BE2C (cell line): ENCODE data around the gene CTRB2.
A peak's percentile ranks its signal among the peaks of the same experiment; 100 is the strongest.

Experiments used
- DNase-seq: peaks from one replicate; pipeline ENCODE4 v3.0.0-alpha.2; 2020
- H3K27me3 ChIP-seq: fragments of 250-450 bp; sonication (Bioruptor Pico); 2 replicates; pipeline ENCODE4 v1.5.1; 2020; ENCODE audit warnings: mild to moderate bottlenecking
- H3K36me3 ChIP-seq: fragments of 250-450 bp; sonication (Bioruptor Pico); 2 replicates; pipeline ENCODE4 v1.5.1; 2020; ENCODE audit warnings: mild to moderate bottlenecking
- H3K4me1 ChIP-seq: fragments of 250-450 bp; sonication (Bioruptor Pico); 2 replicates; pipeline ENCODE4 v1.5.1; 2020
- H3K4me3 ChIP-seq: 2 replicates; pipeline ENCODE4 v1.5.1; 2011; ENCODE audit warnings: low read depth, low read length
- H3K9me3 ChIP-seq: fragments of 250-450 bp; sonication (Bioruptor Pico); 2 replicates; pipeline ENCODE4 v1.5.1; 2020
- CTCF ChIP-seq: IDR thresholded peaks from 2 replicates; pipeline ENCODE4 v1.5.1; 2012; ENCODE audit warnings: mild to moderate bottlenecking, low read depth, low read length

Gene CTRB2

GRCh38 chr16:75203667-75204409 is 3.1 kb downstream of the CTRB2 start:
- Histone ChIP-seq H3K4me3 (no peak overlapping the region), H3K9me3 (no peaks in the 10 kb centered on the region), H3K27me3 (no peaks in the 10 kb centered on the region), H3K36me3 (no peaks in the 10 kb centered on the region), H3K4me1 (no peaks in the 10 kb centered on the region)
- TF ChIP-seq CTCF = no peak
- no peak for DNase-seq

- Histone ChIP-seq H3K36me3 (no peaks in the 10 kb centered on the region), H3K9me3 (no peaks in the 10 kb centered on the region), H3K4me1 (no peaks in the 10 kb centered on the region), H3K27me3 (no peaks in the 10 kb centered on the region), H3K4me3 (no peak overlapping the region)
- no peak for DNase-seq
- TF ChIP-seq CTCF = no peak
Measured at GRCh38 chr16:75203096-75203495, 3.9 kb downstream of the CTRB2 start.

DNA sequence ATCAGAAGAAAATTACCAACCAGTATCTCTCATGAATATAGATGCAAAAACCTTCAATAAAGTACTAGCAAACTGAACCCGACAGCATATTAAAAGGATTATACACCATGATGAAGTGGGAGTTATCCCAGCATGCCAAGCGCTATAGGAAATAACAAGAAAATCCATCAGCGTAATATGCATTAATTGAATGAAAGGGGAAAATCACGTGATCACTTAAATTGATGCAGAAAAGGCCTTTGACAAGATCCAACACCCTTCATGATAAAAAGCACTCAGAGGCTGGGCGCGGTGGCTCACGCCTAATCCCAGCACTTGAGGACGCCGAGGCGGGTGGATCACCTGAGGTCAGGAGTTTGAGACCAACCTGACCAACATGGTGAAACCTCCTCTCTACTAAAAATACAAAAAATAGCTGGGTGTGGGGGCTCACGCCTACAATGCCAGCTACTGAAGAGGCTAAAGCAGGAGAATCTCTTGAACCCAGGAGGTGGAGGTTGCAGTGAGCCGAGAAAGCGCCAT is 4.8 kb downstream of the CTRB2 start:
- no peak for TF ChIP-seq CTCF
- Histone ChIP-seq H3K4me1 (no peaks in the 10 kb centered on the region), H3K4me3 (no peak overlapping the region), H3K36me3 (no peaks in the 10 kb centered on the region), H3K27me3 (no peaks in the 10 kb centered on the region), H3K9me3 (no peaks in the 10 kb centered on the region)
- no peak for DNase-seq

DNA sequence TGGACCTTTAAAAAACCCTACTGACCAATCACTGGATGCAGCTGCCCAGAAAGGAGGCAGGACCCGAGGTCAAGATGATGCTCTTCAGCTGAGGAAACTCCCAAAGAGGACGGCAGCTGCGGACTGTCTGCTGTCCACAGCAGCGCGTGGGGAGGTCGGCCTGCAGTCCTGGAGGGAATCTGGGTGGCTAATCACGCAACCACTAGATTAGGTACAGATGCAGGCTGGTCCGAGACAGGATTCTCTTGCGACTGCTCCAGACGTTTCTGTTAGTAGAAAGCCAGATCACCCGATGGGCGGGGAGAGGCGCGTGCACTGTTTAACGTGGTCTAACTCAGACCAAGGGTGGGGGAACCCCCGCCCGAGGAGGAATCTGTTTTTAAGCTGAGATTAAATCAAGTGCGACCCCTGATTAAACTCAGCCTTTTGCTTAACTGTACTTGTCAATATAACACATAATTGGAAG is 8.8 kb downstream of the CTRB2 start:
- DNase-seq = peak; percentile 56
- peak overlapping the region; percentile 57 for H3K4me3 ChIP-seq

DNA sequence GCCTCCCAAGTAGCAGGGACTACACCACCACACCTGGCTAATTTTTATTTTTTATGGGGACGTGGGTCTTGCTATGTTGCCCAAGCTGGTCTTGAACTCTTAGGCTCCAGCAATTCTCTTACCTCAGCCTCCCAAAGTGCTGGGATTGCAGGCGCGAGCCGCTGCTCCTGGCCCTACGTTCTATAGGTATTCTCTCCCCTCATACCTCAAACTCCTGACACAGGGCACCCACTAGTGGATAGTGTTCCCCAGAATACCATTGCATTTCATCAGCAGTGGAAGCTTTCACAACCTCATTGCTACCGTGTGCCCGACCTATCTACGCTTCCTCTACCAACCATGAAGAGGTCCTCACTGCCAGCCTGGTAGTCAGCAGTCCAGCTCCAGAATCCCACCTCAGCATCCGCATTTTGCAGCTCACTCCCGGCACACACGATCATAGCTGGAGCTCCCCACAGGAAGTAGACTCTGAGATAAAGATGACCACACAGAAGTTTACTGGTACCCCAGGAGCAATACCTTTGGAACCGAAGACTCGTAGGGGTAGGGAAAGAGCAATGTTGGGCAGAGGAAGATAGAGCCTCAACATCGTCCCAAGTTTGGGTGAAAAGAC is 9.3 kb downstream of the CTRB2 start:
- Histone ChIP-seq H3K4me1 (no peaks in the 10 kb centered on the region), H3K36me3 (no peaks in the 10 kb centered on the region), H3K4me3 (peak overlapping the region; percentile 57), H3K9me3 (no peaks in the 10 kb centered on the region), H3K27me3 (no peaks in the 10 kb centered on the region)
- no peak for DNase-seq
- no peak for TF ChIP-seq CTCF

More for the DNA sequence above, 8.8 kb downstream of the CTRB2 start:
- H3K36me3 ChIP-seq = no peaks in the 10 kb centered on the region
- no peaks in the 10 kb centered on the region for H3K27me3 ChIP-seq
- no peaks in the 10 kb centered on the region for H3K9me3 ChIP-seq
- no peak for TF ChIP-seq CTCF
- no peaks in the 10 kb centered on the region for H3K4me1 ChIP-seq

DNA sequence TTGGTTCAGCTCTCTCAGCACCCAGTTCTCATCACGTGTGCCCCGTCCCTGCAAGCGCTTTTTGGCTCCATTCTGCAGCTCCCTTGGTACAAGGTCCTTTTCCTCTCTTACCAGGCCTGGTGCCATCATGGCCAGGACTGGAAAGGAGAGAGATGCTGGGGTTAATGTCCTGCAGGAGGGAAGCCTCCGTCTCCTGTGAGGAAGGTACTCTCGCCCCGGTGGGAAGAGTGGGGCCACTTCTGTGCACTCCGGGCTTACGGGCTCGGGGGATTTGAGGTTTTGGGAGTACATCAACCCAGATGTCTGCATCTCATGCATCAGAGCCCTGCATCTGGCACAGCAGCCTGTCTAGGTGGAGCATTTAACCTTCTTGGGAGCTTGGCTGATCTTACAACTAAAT is 10.1 kb downstream of the CTRB2 start:
- Histone ChIP-seq H3K36me3 (no peaks in the 10 kb centered on the region), H3K4me1 (no peaks in the 10 kb centered on the region), H3K9me3 (no peaks in the 10 kb centered on the region), H3K4me3 (no peak overlapping the region), H3K27me3 (no peaks in the 10 kb centered on the region)
- no peak for DNase-seq
- no peak for TF ChIP-seq CTCF
